GM19193 (cell line): ENCODE results near the gene COL4A2.

Source experiments
- POLR2A ChIP-seq: IDR thresholded peaks from 4 replicates; pipeline ENCODE4 v1.6.1; 2011; ENCODE audit not compliant: insufficient read depth, insufficient read length; ENCODE audit errors: extremely low read depth

The COL4A2 gene

DNA sequence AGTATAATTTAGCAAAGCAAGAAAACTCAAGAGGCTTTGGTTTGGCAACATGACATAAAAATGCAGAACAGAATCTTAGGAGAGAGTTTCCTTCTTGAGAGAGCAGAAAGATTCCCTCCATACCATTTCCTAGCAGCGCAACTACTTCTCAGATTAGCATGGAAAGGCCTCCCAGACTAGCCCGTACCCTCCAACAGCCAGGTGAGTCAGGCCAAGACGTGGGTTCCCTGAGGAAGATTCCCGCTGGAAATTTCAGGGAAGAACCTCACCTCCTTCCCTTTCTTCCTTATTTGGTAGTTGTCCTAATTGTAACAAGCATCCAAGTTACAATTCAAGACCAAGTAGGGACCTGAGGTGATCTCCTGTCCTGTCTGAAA lies 12.3 kb downstream of the COL4A2 start:
- TF ChIP-seq POLR2A = no peak

DNA sequence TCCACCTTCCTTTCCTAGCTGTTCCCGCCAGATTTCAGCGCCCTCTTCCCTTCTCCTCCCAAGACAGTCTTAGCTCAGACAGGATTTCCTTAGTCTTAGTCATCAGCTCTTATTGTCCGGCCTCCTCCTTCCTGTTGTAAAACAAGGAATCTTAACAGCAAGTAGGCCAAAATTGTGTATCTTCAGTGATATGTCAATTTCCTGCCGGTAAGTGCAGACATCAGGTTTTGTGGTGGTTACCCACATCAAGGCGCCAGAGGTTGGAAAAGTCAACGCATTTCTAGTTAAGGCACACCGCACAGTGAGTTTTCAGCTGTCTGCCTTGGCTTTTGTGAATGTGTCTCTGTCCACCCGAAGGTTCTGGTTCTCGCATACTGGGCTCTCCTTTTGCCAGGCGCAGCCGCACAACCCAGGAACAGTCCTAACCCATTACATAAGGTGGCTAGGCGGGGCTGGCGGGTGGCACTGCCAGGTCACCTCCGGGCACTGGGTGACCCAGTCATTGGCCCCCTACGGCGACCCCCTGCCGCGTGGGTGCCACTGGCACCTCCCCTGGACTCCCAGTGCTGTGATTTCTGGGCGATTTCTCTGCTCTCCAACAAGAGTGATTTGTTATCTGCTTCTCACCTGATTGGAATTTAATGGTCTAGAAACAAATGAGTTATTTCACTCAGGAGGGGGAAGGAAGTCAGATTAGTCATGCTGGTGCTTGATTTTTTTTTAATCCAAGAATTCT lies 12.9 kb downstream of the COL4A2 start:
- TF ChIP-seq POLR2A = no peak

DNA sequence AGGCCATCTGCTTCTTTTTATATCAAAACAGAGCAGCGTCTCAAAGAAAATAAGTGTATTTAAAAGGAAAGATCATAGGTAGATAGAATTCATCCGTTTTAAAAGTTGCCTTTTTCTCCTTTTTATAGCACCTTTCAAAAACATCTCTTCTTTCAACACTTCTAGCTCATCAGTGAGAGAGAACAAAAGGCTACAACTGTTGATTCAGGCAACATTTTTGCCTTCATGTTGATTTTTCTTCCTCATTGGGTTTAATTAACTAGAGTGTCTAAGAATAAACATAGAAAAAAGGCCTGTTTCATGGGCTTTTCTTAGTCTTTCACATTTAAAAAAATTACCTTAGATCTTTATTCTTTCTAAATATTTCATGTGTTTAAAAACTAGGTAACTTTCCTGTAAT lies 13.6 kb downstream of the COL4A2 start:
- no peak for TF ChIP-seq POLR2A

DNA sequence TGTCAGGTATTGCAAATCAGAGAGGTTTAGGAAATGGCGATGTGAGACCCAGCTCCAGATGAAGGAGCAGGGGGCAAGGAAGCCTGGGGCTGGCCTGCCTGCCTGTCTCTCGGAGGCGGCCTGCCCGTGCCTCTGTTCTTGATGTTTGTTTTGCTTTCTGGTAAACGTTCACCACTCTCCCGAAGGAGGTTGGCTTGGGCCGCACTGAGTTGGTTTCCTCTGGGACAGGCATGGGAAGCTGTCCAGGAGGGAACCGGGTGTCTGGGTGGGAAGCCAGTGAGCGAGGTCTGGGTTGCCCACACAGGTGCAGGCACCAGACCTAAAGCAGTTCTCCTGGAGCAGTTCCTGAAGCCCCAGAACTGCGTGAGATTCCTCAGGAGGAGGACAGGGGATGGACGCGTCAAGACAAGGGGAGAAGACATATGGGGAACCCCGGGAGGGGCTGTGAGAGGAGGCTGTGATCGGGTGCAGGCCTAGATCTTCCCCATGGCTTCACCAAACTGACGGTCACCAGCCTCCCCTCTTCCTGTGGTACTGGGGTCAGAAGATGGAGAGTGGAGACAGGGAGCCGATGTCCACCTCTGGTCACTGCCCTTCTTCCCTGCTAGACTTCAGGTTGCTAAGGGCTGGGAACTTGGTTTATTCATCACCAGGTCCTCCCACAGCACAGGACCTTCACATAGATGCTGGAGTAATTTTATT lies 15.2 kb downstream of the COL4A2 start:
- TF ChIP-seq POLR2A = no peak

DNA sequence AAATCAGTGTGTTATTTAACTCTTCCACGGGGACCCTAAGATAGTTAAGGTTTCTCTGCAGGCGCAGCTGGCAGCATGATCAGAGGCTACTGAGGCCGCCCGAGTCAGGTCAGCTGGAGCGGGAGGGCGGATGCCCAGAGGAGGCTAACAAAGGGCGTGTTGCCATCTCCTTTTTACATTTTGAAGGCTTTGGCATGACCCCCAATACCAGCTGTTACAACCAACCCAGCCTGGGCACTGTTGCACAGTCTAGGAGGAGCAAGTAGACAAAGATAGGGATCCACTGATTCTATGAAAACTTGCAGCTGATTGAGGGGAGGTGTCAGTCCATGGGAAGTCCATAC lies 15.7 kb downstream of the COL4A2 start:
- TF ChIP-seq POLR2A = no peak

DNA sequence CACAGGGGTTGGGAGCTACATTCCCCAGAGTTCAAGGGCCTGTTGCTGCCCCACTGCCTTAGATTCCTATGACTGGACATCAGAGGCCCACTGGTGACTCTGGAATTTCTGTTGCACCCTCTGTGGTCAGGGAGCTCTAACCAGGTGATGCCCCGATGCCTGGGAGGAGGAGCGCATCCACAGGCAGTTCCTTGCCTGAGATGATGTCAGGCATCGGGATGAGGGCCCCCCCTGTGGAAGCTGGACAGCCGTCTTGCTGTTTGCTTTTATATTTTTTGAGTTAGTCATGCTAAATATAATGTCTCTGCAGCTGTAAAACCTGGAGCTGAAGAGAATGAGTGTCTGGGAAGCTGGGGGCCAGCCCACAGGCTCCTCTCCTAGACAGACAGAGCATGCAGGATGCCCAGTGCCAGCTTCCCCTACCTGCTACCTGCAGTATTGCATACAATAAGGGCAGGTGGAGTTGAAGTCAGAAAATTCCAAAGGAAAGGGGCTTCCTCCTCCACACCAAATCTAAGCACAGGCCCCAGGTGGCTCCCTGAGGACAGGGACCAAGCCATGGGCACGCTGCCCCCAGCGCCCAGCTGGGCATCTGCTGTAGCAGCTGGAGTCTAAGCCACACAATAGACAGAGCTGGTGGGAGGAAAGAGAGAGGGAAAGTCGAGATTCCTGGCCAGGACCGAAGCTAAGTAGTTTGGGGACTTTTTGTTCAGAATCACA lies 16.2 kb downstream of the COL4A2 start:
- no peak for TF ChIP-seq POLR2A

DNA sequence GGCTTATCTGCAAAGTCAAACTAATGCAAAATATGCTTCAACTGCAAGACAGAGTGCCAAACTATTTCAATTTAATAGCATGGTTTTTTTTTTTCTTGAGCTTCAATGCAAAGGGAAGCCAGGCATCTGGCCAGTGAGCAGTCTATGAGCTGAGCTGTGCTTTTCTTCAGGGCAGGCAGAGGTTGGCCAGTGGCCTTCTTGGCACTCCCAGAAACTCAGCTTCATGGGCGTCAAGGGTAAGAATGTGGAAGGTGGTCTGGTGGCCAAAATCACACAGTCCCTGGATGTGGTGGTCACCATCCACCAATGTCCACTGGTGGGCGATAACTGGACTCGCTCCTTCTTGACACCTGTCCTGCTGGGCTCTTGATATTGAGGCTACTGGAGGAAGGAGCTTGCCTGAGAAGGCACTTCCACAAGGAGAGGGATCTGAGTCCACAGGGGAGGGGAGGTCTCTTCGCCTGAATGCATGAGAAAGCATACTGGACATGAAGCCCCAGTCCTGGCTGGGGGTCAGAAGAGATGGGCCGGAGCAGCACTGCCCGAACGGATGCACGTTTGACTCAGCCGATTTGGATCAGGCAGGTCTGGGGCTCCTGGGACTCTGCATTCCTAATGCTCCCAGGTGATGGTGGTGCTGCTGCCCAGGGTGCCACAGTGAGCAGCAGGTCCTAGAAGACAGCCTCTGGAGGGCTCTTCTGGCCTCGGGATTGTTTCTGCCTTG lies 17.1 kb downstream of the COL4A2 start:
- no peak for TF ChIP-seq POLR2A

DNA sequence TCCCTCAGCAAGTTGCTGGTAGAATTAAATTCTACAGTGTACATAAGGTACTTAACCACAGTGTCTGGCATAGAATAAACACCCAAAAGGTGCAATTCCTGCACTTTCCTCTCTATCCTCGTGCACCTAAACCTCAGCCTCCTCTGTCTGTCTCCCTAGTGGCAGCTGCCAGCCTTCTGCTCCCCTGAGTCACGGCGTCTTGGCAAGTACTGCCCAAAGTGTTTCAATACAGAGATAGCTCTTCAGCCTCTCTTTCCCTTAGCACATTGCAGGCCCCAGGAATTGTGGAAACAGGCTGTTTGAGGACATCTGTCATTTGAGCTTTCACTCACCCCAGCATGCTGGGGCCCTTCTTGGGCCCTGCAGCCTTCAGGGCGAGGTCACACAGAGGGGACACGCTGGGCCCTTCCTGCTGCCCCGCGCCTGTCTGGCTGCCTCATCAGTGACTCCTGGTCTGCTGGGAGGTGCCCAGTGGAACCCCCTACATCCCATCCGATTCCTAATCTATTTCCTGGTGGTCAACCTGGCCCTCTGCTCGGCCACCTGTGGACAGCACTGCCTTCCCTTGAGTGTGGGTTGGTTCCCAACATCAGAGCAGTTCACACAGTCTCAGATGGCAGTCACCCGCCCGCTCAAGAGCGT lies 19.3 kb downstream of the COL4A2 start:
- no peak for TF ChIP-seq POLR2A

DNA sequence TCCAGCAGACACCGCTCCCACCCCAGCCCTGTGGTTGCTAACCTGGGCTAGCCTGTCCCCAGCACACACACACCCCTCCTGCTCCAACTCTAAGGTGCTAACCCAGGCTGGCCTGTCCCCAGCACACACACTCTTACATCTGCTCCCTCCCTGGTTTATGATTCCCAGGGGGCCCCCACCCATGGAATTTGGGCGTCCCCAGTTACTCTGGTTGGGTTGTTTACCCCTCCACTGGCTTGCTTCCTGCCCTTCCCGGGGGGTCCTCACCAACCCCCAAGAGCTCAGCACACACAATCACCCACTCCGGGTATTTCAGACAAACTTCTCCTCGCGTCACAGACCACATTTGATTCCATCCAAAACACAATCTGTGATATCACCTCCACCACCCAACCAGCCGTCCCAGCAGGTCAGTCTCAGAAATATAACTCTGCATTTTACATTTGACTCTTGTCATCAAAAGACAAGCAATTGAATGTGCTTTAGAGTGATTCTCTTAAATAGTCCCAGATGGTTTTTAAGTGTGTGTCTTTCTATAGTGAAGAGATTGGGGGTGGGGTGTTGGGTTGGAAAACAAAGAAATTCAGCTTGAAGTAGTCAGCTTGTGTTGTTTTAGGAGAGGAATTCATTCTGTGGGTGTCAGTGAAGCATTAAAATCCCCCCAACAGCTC lies 20.1 kb downstream of the COL4A2 start:
- no peak for TF ChIP-seq POLR2A

DNA sequence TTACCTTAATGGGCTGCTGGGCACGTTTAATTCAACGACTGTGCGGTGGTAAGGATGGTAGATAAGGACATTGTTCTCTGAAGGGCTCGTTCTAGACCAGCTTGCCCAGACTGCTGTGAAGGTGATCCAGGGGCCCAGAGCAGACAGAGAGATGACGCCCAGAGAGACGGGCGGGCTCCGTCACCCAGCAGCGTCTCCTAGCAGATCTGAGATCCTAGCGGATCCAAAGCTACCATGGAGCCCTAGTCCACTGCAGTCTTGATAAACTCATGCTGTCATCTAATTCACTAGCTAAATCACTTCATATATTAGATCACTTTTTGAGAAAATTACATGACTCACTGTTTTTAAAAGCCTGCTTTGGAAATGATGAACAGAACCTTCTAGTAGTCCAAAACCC lies 21.5 kb downstream of the COL4A2 start:
- TF ChIP-seq POLR2A = no peak

DNA sequence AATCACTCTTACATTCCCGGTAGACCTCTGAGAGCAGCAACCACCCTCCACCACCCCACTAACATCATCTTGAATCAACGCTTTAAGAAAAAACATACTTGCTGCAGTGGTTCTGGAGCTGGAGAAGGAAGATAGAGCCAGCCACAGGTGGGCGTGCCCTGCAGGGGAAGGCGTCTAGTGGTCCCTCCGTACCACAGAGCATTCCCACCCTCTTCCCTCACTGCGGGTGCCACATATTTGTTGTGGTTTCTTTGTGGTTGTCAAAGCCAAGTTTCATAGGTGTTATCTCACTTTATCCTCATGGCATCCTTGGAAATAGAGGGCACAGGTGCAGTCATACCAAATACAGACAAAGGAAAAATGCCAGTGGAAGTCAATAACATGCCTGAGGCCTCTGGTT lies 22.2 kb downstream of the COL4A2 start:
- no peak for TF ChIP-seq POLR2A

DNA sequence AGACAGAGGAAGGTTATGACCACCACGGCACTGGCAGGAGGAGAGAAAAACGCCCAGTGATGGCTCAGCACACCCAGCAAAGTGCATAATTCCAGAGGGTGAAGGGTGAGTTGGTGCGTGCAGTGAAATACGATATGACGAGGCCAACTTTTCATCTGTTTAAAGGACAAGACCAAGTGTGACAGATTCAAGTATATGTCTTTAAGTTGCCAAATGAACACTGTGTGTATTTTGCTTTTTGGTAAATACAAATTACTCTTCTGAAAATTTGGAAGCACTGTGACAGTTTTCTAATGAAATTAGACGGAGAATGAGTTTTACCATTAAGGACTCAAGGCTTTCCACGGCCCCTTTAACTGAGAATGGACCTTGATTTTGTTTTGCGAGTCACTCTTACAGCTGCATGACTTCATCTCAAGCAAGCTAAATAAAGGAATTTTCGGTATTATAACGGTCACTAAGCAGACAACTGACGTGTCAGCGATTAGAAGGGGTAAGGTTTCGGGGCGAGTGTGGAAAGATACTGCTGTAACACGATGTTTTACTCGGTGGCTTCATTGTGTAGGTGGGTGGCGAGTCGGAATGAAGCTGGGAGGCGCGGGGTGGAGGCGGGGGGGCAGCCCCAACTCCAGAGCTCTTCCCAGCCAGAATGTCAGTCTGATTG lies 22.8 kb downstream of the COL4A2 start:
- no peak for TF ChIP-seq POLR2A

DNA sequence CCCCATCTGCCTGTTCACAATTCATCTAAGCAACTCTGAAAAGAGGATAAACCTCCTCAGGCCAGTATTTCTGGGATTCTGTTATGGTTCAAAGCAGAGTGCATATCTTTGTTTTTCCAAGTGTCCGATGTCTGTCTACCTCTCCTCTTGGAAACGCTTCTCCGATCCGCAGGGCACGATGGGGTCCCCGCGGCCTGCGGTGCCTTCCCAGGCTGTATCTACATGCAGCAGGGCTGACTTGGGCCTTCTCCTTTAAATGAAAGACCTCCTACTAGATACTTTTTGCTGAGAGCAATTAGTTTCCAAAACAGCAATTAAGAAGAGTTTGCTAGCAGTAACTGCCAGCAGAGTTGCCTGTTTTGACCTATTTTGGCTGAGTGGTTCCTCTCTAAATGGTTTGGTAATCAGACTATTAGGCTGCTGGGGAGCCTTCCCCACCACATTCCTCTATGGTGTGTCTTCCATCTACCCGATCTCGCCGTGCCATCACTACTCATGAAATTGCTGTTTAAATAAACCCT lies 23.5 kb downstream of the COL4A2 start:
- TF ChIP-seq POLR2A = no peak

DNA sequence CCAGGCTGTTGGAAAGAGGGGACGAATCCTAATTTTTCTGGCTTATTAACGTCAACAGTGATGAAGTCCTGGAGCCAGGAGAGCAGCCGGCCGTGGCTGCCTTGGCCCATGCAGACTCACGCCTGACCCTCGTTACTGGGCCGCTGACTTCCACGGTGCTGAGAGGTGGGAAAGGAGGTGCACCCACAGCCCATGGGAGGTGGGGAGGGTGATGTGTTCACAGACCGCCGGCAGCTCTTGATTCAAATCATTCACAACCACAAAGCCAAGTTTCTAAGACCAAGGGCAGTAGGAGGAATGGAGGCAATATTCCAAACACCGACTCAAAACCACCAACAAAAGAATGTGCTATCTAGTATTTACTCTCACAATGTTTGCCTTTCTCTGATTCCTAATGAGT lies 24.3 kb downstream of the COL4A2 start:
- TF ChIP-seq POLR2A = no peak
